HepG2 (cell line): ENCODE measurements around the gene ALAS2. TPM values are rescaled to one million over a fixed set of nuclear protein-coding genes. Genes with fewer than 3 reads are reported as not detected.
"Not testable (repeated sequence)": the region's sequence is repeated elsewhere in the genome, so short reads cannot be mapped to it uniquely, and the experiment has no call there.

Experiments used
- ATAC-seq: fragments of 200-7000 bp; cut with Tn5 transposase; 3 replicates; pipeline ENCODE4 v1.9.1; 2020; ENCODE audit warnings: mild to moderate bottlenecking, moderate library complexity
- BruUV-seq: library from RNA; stranded (reverse); fragments of 400-500 nt; replicated peaks from 2 replicates; lab custom pipeline; 2021; lab: Mats Ljungman, UMichigan
- CTCF ChIA-PET: fragments of 300-600 bp; formaldehyde crosslinking; extraction: SDS; loops from one replicate; lab custom pipeline; 2021; ENCODE audit warnings: low total read pairs, inconsistent platforms, low intra/inter-chr PET ratio; lab: Yijun Ruan, JAX
- POLR2A ChIA-PET: fragments of 350-600 bp; sonication (Branson Sonifier 250); formaldehyde crosslinking; loops from one replicate; lab custom pipeline; 2020; ENCODE audit warnings: antibody characterized with exemption, inconsistent platforms; lab: Yijun Ruan, JAX
- DNase-seq: peaks from one replicate; pipeline ENCODE4 v3.0.0-alpha.2; 2015; ENCODE audit warnings: low spot score
- FAIRE-seq: peaks from 3 replicates; lab custom pipeline; 2011; peaks lifted over from hg19 to GRCh38; lab: Jason Lieb, UNC
- H2AFZ ChIP-seq: one replicate; pipeline ENCODE4 v1.6.1; 2011; ENCODE audit warnings: low read length, inconsistent platforms
- H3K27ac ChIP-seq: fragments of 300-600 bp; 3 replicates; pipeline ENCODE4 v1.8.0; 2011; ENCODE audit warnings: mixed run types, mild to moderate bottlenecking, mixed read lengths, low read length, inconsistent platforms; ENCODE audit not compliant: insufficient read depth; ENCODE audit errors: extremely low read length
- H3K27me3 ChIP-seq, 2 experiments: fragments of 200-600 bp in 1 of 2; 2 replicates in 1 of 2; 3 replicates in 1 of 2; pipeline versions ENCODE4 v1.6.0 to v1.8.0; 2011; ENCODE audit warnings: low read length in 2 of 2, mild to moderate bottlenecking in 2 of 2, moderate library complexity in 2 of 2, inconsistent platforms in 1 of 2; ENCODE audit not compliant: insufficient read depth in 2 of 2, control insufficient read depth in 1 of 2
- H3K36me3 ChIP-seq, 2 experiments: fragments of 200-600 bp in 1 of 2; replicated peaks in 1 of 2; 2 replicates in 1 of 2; 3 replicates in 1 of 2; pipeline versions ENCODE4 v1.5.1 to v1.8.0; 2011; ENCODE audit warnings: low read length in 2 of 2, inconsistent platforms in 1 of 2; ENCODE audit not compliant: insufficient read depth in 2 of 2, control insufficient read depth in 1 of 2
- H3K4me1 ChIP-seq: 2 replicates; pipeline ENCODE4 v1.5.1; 2012; ENCODE audit warnings: low read length, inconsistent platforms; ENCODE audit not compliant: insufficient read depth
- H3K4me2 ChIP-seq: 2 replicates; pipeline ENCODE4 v1.6.0; 2011; ENCODE audit warnings: low read depth, low read length, inconsistent platforms
- H3K4me3 ChIP-seq, 3 experiments: fragments of 200-600 bp in 1 of 3; sonication (generic), shearing (Covaris generic) in 1 of 3; replicated peaks in 1 of 3; 2 replicates each; pipeline ENCODE4 v1.5.1; 2011 to 2016; ENCODE audit warnings: low read length in 3 of 3, inconsistent platforms in 2 of 3, low read depth in 2 of 3, mild to moderate bottlenecking in 2 of 3, control low read depth in 1 of 3, mixed read lengths in 1 of 3; ENCODE audit not compliant: insufficient read depth in 1 of 3
- H3K79me2 ChIP-seq: one replicate; pipeline ENCODE4 v1.6.1; 2011; ENCODE audit warnings: low read length, inconsistent platforms; ENCODE audit not compliant: insufficient read depth
- H3K9ac ChIP-seq: 2 replicates; pipeline ENCODE4 v1.6.0; 2011; ENCODE audit warnings: mild to moderate bottlenecking, low read depth, low read length, inconsistent platforms; ENCODE audit not compliant: insufficient read depth
- H3K9me3 ChIP-seq: 2 replicates; pipeline ENCODE4 v1.5.1; 2012; ENCODE audit warnings: mild to moderate bottlenecking, low read length
- H4K20me1 ChIP-seq: 2 replicates; pipeline ENCODE4 v1.6.0; 2011; ENCODE audit warnings: inconsistent platforms, mild to moderate bottlenecking, low read length, moderate library complexity; ENCODE audit not compliant: insufficient read depth
- MBD4 ChIP-seq: IDR thresholded peaks from 2 replicates; pipeline ENCODE4 v1.6.1; 2012; ENCODE audit warnings: low read length, inconsistent platforms, borderline replicate concordance
- MTF1 ChIP-seq: sonication (generic); formaldehyde crosslinking; IDR thresholded peaks from 2 replicates; pipeline ENCODE4 v1.5.0; 2020; ENCODE audit warnings: missing genetic modification reagents
- TARDBP ChIP-seq: sonication (generic); formaldehyde crosslinking; IDR thresholded peaks from 2 replicates; pipeline ENCODE4 v1.8.0; 2022; ENCODE audit warnings: mild to moderate bottlenecking, missing genetic modification reagents
- ZNF850 ChIP-seq: sonication (generic); formaldehyde crosslinking; conservative IDR thresholded peaks from 2 replicates; pipeline ENCODE4 v1.9.0; 2021; ENCODE audit warnings: mild to moderate bottlenecking, missing genetic modification reagents
- WGBS: methylation state at CpG from one replicate; pipeline ENCODE4 v1.1.6; 2017; ENCODE audit warnings: low lambda C conversion rate; 5-methylcytosine and 5-hydroxymethylcytosine counted together
- in situ Hi-C: cut with HindIII; loops from 2 replicates; pipeline ENCODE4 v1.10.0; 2017; ENCODE audit warnings: low pct_unique_long_range_greater_than_20kb; ENCODE audit not compliant: extremely low pct_ligation_motif_present
- intact Hi-C: fragments of 100-400 bp; cut with micrococcal nuclease; formaldehyde crosslinking; loops from one replicate; pipeline ENCODE4 v1.10.0; 2022; ENCODE audit not compliant: unreplicated experiment
- polyA plus RNA-seq, 8 experiments: library from polyadenylated mRNA; depleted of rRNA in 3 of 8; stranded (reverse) in 7 of 8; unstranded in 1 of 8; fragments of >200 nt; fragmentation: Illumina TruSeq in 4 of 8; extraction: Trizol in 4 of 8; gene quantifications; 2 replicates each; pipeline versions ENCODE4 v1.2.1 to v1.2.3, GENCODE V29; 2011 to 2016; ENCODE audit warnings: low read depth in 4 of 8, missing spikeins in 1 of 8, mixed read lengths in 1 of 8; ENCODE audit not compliant: insufficient read depth in 1 of 8
- total RNA-seq, 5 experiments: library from RNA; depleted of rRNA; stranded (reverse); fragments of >200 nt; fragmentation: Illumina TruSeq; extraction: Trizol; gene quantifications; 2 replicates each; pipeline ENCODE4 v1.2.3, GENCODE V29; 2016; ENCODE audit warnings: low read depth in 1 of 5
- TF ChIP-seq, protein P1 (sequence below): sonication (generic); formaldehyde crosslinking; IDR thresholded peaks from 2 replicates; pipeline ENCODE4 v1.4.0; 2020; ENCODE audit warnings: missing genetic modification reagents, borderline replicate concordance

ALAS2 gene
- total and polyA plus RNA-seq, 2 of the 13 experiments (the other 11 are each of a cell fraction or from before 2014, with no cell fraction given) = not detected

- TF ChIP-seq, protein P1, sequence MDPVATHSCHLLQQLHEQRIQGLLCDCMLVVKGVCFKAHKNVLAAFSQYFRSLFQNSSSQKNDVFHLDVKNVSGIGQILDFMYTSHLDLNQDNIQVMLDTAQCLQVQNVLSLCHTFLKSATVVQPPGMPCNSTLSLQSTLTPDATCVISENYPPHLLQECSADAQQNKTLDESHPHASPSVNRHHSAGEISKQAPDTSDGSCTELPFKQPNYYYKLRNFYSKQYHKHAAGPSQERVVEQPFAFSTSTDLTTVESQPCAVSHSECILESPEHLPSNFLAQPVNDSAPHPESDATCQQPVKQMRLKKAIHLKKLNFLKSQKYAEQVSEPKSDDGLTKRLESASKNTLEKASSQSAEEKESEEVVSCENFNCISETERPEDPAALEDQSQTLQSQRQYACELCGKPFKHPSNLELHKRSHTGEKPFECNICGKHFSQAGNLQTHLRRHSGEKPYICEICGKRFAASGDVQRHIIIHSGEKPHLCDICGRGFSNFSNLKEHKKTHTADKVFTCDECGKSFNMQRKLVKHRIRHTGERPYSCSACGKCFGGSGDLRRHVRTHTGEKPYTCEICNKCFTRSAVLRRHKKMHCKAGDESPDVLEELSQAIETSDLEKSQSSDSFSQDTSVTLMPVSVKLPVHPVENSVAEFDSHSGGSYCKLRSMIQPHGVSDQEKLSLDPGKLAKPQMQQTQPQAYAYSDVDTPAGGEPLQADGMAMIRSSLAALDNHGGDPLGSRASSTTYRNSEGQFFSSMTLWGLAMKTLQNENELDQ = no peak
- TF ChIP-seq MBD4 = no peak
These were observed 26.3 kb upstream of the ALAS2 start (continued) for GRCh38 chrX:55056820-55057674.

- BruUV-seq, H3K27me3 ChIP-seq, H4K20me1 ChIP-seq, FAIRE-seq, H3K36me3 ChIP-seq, POLR2A ChIA-PET, H3K79me2 ChIP-seq, H3K4me3 ChIP-seq, H3K9me3 ChIP-seq, H3K4me1 ChIP-seq, H3K9ac ChIP-seq, intact Hi-C loops, H3K27ac ChIP-seq, H3K4me2 ChIP-seq, ATAC-seq, H2AFZ ChIP-seq, CTCF ChIA-PET, in situ Hi-C loops, DNase-seq: not testable (repeated sequence)
- WGBS = 74% methylated on average over 2 of the region's 2 CpGs
These were observed 19.8 kb upstream of the ALAS2 start for GRCh38 chrX:55050599-55050998.

DNA sequence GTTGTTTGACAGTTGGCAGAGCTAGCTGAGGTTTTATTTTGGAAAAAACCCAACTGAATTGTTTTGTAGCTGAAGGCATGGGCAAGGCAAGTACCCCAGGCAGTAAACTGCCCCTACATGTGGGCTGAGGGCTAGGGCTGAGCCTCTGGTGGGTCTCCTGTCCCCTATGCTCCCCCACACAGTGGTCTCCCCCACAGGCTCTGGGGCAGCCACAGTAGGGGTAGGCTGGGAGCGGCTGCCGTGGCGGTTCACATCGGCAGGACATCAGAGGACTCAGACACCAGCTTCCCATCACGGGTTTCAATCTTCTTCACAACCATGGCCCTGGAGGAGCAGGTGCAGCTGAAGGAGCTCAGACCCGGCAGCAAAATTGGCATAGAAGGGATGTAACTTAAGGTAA, 10.7 kb upstream of the ALAS2 start:
- DNase-seq (no peak), ATAC-seq (no peak)
- Histone ChIP-seq H3K27me3 (no peaks in the 10 kb centered on the region), H4K20me1 (no peaks in the 10 kb centered on the region), H3K4me3 (no peak overlapping the region), H3K4me1 (no peaks in the 10 kb centered on the region), H3K9me3 (no peaks in the 10 kb centered on the region), H3K36me3 (no peaks in the 10 kb centered on the region), H3K4me2 (no peak overlapping the region), H3K79me2 (no peaks in the 10 kb centered on the region), H3K9ac (no peak overlapping the region), H3K27ac (no peak overlapping the region)
- POLR2A ChIA-PET = no interaction called here
- no CpG with 5 or more reads among the region's 6 CpGs for WGBS
- in situ Hi-C loops (no loop called here), intact Hi-C loops (no loop called here)
- BruUV-seq = no TSS peak
- CTCF ChIA-PET = no interaction called here
- TF ChIP-seq TARDBP (CRISPR knock-in tag) (no peak), ZNF850 (CRISPR knock-in tag) (no peak), MTF1 (CRISPR knock-in tag) (no peak)
- TF ChIP-seq, all 625 proteins: peak for 0
- H2AFZ ChIP-seq = no peak overlapping the region
- FAIRE-seq = no peak
